Right cardiac atrium (tissue), 5 donors: ENCODE measurements around the gene MT1E. TPM values are rescaled to one million over a fixed set of nuclear protein-coding genes. Genes with fewer than 3 reads are reported as not detected.
"Not testable (repeated sequence)": the region's sequence is repeated elsewhere in the genome, so short reads cannot be mapped to it uniquely, and the experiment has no call there.

Experiments used
- ATAC-seq, 2 donors: fragments of 200-7000 bp; cut with Tn5 transposase; one replicate each; pipeline versions ENCODE4 v1.8.0 to v1.9.1; 2020; ENCODE audit warnings: moderate library complexity in 2 of 2, mild to moderate bottlenecking in 1 of 2
- DNase-seq, 3 donors: peaks; one replicate each; pipeline ENCODE4 v3.0.0-alpha.2; 2020
- H3K27ac ChIP-seq: one replicate; pipeline ENCODE4 v1.5.1; 2013; ENCODE audit warnings: mild to moderate bottlenecking, low read length, control low read depth, moderate library complexity
- H3K27me3 ChIP-seq: one replicate; pipeline ENCODE4 v1.6.1; 2013; ENCODE audit not compliant: control insufficient read depth, insufficient read depth
- H3K4me1 ChIP-seq: one replicate; pipeline ENCODE4 v1.6.1; 2013; ENCODE audit warnings: low read length; ENCODE audit not compliant: control insufficient read depth, insufficient read depth
- H3K4me3 ChIP-seq: one replicate; pipeline ENCODE4 v1.5.1; 2013; ENCODE audit warnings: low read length, control low read depth
- H3K9me3 ChIP-seq: one replicate; pipeline ENCODE4 v1.6.1; 2013; ENCODE audit warnings: low read length; ENCODE audit not compliant: control insufficient read depth
- WGBS: extraction: QIAGEN DNeasy Blood & Tissue Kit; methylation state at CpG from one replicate; pipeline ENCODE4 v1.1.7; 2013; 5-methylcytosine and 5-hydroxymethylcytosine counted together
- intact Hi-C, 4 donors: fragments of 100-400 bp; cut with DNase I; formaldehyde crosslinking; loops; one replicate each; pipeline versions ENCODE4 v1.11.0 to v1.14.0; 2022 to 2023
- polyA plus RNA-seq: library from polyadenylated mRNA; stranded (reverse); fragments of 200-250 nt; gene quantifications from one replicate; pipeline ENCODE4 v1.2.3, GENCODE V29; 2013
- total RNA-seq, 4 donors: library from RNA; stranded (reverse); fragmentation: NEBNext Ultra II Directional; extraction: Animal tissue kit (Norgen Biotek cat#: 25700); gene quantifications; one replicate each; pipeline ENCODE4 v1.2.1, GENCODE V29; 2021
- donor health status: healthy with polysubstance abuse.
- donor health status: DM: no; HTN: yes; CAD: no.
- donor health status: DM: no; HTN: no; CAD: no.
- donor health status: DM: no; HTN: yes; CAD: no; lungs with severe emphysema.
- donor health status: DM: yes; HTN: yes; CAD: no.

MT1E gene
- total and polyA plus RNA-seq, 5 donors, result 58.7 to 129 (median 72.7) TPM

DNA sequence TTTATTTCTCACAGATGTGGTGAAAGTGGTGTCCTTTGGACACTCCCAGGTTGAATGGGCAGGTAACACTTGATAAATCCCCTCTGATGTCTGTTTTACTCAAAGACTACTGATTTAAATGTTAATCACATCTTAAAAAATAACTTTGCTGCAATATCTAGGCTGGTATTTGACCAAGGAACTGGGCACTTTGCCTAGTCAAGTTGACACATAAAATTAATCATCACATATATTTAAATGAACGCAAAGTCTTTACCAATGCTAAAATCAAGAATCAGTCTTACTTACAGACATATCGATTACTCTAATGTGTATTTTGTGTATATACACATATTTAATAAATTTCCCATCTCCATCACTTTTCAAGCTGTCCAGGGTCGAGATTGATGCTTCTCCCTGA, 10.2 kb upstream of the MT1E start:
- no peak for DNase-seq
- intact Hi-C loops, result no loop called here
- ATAC-seq, result no peak
- Histone ChIP-seq H3K27me3 (no peaks in the 10 kb centered on the region), H3K9me3 (no peaks in the 10 kb centered on the region), H3K4me3 (no peak overlapping the region), H3K27ac (no peak overlapping the region), H3K4me1 (peaks cover 19% of the 10 kb centered on the region)
- 95% methylated on average over 3 of the region's 3 CpGs for WGBS

DNA sequence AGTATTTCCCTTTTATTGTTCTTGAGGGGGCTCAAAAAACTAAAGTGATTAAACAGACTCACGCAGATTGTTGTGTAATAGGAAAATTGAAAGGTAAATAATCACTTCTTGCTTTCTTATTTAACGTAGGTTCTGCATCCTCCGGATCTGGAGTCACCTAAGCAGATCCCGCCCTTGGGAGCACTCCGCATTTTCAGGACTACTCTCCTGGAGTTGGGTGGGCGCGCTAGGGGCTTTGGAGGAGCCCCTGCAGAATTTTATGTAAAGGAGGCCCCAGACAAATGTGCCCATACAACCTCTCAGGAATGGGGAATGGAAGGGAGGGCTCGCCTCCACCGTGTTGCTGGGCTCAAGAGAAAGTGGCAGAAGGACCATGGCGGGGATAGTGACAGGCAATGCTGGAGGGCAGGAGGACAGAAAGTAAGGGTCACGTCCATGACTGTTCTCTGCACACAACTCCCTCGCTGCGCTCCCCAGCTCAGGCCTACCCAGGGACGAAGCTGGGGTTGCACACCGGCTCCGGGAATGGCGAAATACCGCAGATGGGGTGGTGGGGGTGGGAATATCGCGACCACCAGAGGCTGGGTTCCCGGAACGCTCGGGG, 8.9 kb upstream of the MT1E start:
- WGBS, result 46% methylated on average over 23 of the region's 23 CpGs
- peak overlapping the region; percentile 22 for H3K27ac ChIP-seq
- no peaks in the 10 kb centered on the region for H3K27me3 ChIP-seq
- ATAC-seq, result peak; percentile 21 to 25
- peaks cover 12% of the 10 kb centered on the region for H3K4me1 ChIP-seq
- DNase-seq, result no peak
- no peaks in the 10 kb centered on the region for H3K9me3 ChIP-seq
- intact Hi-C loops, result no loop called here
- peak overlapping the region; percentile 39 for H3K4me3 ChIP-seq

DNA sequence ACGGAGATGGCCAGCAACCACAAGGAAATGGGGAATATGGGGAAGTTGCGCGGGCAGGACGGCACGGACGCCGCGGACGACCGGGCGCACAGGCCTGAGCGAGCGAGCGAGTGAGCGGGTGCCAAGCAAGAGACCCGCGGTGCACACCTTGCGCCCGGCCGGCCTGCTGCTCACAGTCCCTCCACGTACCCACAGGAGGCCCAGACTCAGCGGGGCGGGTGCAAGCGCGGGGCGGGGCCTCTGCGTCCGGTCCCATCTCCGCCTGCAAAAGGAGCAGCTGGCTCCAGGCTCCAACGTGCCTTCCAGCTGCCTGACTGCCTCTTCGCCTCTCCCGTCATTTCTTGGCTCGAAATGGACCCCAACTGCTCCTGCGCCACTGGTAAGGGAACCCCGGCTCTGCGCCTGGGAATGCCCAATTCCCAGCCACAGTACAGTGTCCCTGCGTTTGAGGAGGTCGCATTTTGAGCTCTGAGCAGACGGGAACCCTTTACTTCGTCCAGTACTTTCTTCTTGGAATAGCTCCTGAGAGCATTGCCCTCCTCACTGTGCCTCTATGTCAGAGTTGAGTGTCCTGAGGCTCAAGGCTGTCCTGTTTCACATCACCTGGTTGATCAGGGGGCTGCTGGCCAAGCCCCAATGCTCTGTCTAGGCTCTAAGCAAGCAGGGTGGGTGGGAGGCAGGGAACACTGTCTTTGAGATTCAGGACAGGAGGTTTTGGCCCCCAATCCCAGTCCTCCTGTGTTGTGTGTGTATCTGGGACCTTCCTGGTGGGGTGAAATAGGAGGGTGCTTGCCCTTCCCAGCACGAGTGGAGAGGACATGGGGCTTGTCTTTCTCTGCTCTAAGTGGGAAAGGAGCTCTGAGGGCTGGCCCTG, 8.1 kb upstream of the MT1E start:
- DNase-seq (peak; percentile 90 to 95 (median 95)), ATAC-seq (peak; percentile 96)
- Histone ChIP-seq H3K4me1 (peaks cover 11% of the 10 kb centered on the region), H3K4me3 (peak overlapping the region; percentile 39), H3K27me3 (no peaks in the 10 kb centered on the region), H3K27ac (peak overlapping the region; percentile 75), H3K9me3 (no peaks in the 10 kb centered on the region)
- 2% methylated on average over 41 of the region's 41 CpGs for WGBS
- intact Hi-C loops, result no loop called here

DNA sequence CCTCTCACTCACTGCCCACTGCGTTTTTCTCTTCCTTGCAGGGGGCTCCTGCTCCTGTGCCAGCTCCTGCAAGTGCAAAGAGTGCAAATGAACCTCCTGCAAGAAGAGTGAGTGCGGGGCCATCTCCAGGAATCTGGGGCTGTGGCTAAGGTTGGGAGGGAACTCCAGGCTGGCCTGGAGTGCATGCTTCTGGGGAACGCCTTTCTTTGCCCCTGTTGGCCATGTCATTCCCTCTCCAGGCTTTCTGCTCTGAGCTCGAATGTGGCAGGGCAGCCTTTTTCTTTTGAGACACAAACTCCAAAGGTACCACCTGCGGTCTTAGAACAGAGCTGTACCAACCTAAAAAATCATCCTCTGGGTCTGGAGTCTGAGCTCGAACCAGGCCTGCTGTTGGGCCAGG, 7.4 kb upstream of the MT1E start:
- WGBS, result 70% methylated on average over 6 of the region's 6 CpGs
- Histone ChIP-seq H3K4me3 (peak overlapping the region; percentile 39), H3K27me3 (no peaks in the 10 kb centered on the region), H3K4me1 (peaks cover 11% of the 10 kb centered on the region), H3K9me3 (no peaks in the 10 kb centered on the region), H3K27ac (peak overlapping the region; percentile 75)
- DNase-seq (no peak), ATAC-seq (no peak)
- intact Hi-C loops, result no loop called here

DNA sequence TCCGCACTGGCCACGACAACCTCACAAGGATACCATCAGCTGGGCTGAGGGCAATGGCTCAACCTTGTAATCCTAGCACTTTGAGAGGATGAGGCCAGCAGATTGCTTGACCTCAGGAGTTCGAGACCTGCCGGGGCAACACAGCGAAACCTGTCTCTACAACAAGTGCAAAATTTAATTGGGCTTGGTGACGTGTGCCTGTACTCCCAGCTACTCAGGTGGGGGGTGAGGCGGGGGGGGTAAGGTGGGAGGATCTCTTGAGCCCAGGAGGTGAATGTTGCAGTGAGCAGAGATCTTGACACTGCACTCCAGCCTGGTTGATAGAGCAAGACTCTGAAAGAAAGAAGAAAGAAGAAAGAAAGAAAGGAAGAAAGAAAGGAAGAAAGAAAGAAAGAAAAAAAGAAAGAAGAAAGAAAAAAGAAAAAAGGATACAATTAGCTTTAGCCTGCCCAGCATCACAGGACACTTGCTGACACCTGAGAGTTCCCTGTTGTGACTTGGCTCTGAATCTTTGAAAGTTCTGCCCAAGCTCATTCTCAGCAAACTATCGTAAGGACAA, 5.2 kb upstream of the MT1E start:
- H3K27ac ChIP-seq, result no peak overlapping the region
- WGBS, result 73% methylated on average over 8 of the region's 8 CpGs
- ATAC-seq, result no peak

DNA sequence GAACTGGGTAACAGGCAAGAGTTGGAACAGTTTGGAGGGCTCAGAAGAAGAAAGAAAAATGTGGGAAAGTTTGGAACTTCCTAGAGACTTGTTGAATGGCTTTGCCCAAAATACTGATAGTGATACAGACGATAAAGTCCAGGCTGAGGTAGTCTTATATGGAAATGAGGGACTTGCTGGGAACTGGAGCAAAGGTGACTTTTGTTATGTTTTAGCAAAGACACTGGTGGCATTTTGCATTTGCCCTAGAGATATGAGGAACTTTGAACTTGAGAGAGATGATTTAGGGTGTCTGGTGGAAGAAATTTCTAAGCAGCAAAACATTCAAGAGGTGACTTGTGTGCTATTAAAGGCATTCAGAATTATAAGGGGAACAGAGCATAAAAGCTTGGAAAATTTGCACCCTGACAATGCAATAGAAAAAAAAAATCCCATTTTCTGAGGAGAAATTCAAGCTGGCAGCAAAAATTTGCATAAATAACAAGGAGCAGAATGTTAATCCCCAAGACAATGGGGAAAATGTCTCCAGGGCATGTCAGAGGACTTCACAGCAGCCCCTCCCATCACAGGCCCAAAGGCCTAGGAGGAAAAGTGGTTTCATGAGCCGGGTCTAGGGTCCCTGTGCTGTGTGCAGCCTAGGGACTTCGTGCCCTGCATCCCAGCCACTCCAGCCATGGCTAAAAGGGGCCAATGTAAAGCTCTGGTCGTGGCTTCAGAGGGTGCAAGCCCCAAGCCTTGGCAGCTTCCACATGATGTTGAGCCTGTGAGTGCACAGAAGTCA, 3.7 kb upstream of the MT1E start:
- ATAC-seq, DNase-seq, intact Hi-C loops, H3K27me3 ChIP-seq, H3K9me3 ChIP-seq, H3K4me3 ChIP-seq: not testable (repeated sequence)
- peaks cover 13% of the 10 kb centered on the region for H3K4me1 ChIP-seq
- 75% methylated on average over 4 of the region's 4 CpGs for WGBS
- peak overlapping the region; percentile 5 for H3K27ac ChIP-seq

More for the DNA sequence above, 5.2 kb upstream of the MT1E start:
- Histone ChIP-seq H3K4me3 (no peak overlapping the region), H3K4me1 (peaks cover 11% of the 10 kb centered on the region), H3K9me3 (no peaks in the 10 kb centered on the region), H3K27me3 (no peaks in the 10 kb centered on the region)
- DNase-seq, result no peak
- intact Hi-C loops, result no loop called here

DNA sequence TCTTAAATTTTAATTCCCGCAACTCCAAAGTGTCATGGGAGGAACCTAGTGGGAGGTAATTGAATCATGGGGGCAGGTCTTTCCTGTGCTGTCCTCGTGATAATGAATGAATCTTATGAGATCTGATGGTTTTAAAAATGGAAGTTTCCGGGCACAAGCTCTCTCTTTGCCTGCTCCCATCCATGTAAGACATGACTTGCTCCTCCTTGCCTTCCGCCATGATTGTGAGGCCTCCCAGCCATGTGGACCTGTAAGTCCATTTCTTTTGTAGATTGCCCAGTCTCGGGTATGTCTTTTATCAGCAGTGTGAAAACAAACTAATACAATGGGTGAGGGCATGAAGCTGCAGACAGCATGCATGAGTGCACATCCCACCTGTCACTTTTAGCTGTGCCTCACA, 2.4 kb upstream of the MT1E start:
- H3K4me1 ChIP-seq, result peaks cover 11% of the 10 kb centered on the region
- ATAC-seq, intact Hi-C loops, H3K9me3 ChIP-seq, H3K27ac ChIP-seq, H3K4me3 ChIP-seq, DNase-seq, H3K27me3 ChIP-seq: not testable (repeated sequence)
- 91% methylated on average over 5 of the region's 5 CpGs for WGBS

DNA sequence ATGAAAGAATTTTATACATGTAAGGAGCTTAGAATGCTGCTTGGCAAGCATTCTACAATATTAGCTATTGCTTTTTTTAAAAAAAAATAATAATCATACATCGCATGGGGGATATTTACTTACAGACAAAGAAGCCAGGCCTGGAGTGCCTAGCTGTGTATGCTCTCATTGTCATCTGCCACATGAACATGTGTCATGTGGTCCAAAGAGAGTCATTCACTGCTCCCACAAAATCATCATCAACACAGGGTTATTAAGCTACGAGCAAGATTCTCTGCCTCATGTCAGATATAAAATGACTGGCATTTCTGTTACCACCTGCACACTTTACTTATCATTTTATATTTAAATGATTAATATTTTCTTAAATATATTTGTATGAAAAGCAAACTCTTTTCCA, 1.9 kb upstream of the MT1E start:
- Histone ChIP-seq H3K27me3 (no peaks in the 10 kb centered on the region), H3K27ac (no peak overlapping the region), H3K4me3 (no peak overlapping the region), H3K9me3 (no peaks in the 10 kb centered on the region), H3K4me1 (peaks cover 7% of the 10 kb centered on the region)
- no peak for DNase-seq
- ATAC-seq, result no peak
- intact Hi-C loops, result loop anchor here in 1 of 4 donors (2.0 kb wide), 1 partner anchor 15 kb away; the partner anchor contains the start of gene MT2A
- 97% methylated on average over 2 of the region's 2 CpGs for WGBS

DNA sequence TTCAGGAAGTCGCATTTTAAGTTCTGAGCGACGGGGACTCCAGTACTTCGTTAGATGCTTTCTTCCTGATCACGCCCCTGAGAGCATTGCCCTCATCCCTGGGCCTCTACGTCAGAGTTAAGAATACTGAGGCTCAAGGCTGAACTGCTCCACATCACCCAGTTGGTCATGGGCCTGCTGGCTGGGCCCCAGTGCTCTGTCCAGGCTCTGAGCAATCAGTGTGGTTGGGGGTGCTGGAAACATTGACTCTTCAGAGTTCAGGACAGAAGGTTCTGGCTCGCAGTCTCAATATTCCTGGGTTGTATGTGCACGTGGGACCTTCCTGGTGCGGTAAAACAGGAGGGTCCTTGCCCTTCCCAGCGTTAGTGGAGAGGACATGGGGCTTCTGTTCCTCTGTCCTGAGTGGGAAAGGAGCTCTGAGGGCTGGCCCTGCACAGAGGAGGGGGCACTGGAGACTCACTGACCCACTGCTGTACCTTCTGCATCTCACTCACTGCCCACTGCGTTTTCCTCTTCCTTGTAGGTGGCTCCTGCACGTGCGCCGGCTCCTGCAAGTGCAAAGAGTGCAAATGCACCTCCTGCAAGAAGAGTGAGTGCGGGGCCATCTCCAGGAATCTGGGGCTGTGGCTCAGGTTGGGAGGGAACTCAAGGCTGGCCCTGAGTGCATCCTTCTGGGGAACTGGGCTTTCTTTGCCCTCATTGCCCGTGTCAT, 518 bp downstream of the MT1E start:
- WGBS, result 31% methylated on average over 16 of the region's 16 CpGs
- peak; percentile 83 to 90 (median 88) for DNase-seq

DNA sequence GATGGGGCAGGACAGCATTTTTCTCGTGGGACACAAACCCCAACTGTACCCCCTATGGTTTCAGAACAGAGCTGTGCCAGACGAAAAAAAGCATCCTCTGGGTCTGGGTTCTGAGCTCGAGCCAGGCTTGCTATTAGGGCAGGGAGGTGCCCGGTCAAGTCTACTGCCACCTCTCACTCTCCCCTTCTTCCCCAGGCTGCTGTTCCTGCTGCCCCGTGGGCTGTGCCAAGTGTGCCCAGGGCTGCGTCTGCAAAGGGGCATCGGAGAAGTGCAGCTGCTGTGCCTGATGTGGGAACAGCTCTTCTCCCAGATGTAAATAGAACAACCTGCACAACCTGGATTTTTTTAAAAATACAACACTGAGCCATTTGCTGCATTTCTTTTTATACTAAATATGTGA, 1.1 kb downstream of the MT1E start:
- H3K9me3 ChIP-seq, result no peaks in the 10 kb centered on the region
- peak overlapping the region; percentile 94 for H3K27ac ChIP-seq
- H3K4me3 ChIP-seq, result peak overlapping the region; percentile 7
- no peak for ATAC-seq
- DNase-seq, result no peak
- H3K4me1 ChIP-seq, result peaks cover 5% of the 10 kb centered on the region
- H3K27me3 ChIP-seq, result no peaks in the 10 kb centered on the region
- intact Hi-C loops, result no loop called here
- 64% methylated on average over 7 of the region's 7 CpGs for WGBS

More for the DNA sequence above, 518 bp downstream of the MT1E start:
- H3K4me3 ChIP-seq, result peak overlapping the region; percentile 34
- peaks cover 5% of the 10 kb centered on the region for H3K4me1 ChIP-seq
- no peaks in the 10 kb centered on the region for H3K27me3 ChIP-seq
- H3K9me3 ChIP-seq, result no peaks in the 10 kb centered on the region
- H3K27ac ChIP-seq, result peak overlapping the region; percentile 94
- intact Hi-C loops, result loop anchor here in 1 of 4 donors (2.0 kb wide), 1 partner anchor 17 kb away; the partner anchor contains the start of gene MT2A
- peak; percentile 84 to 86 for ATAC-seq
